ENCODE results near the gene ABHD17C. TPM values are rescaled to one million over a fixed set of nuclear protein-coding genes. Genes with fewer than 3 reads are reported as not detected.

Gene ABHD17C
- total and polyA plus RNA-seq, 2 of the 8 experiments (the other 6 are each of a cell fraction or from before 2014, with no cell fraction given): 20.2 to 29.8 TPM

- TF ChIP-seq RFX5 (IDR thresholded peaks at IDR 0.05; ENCODE audit: borderline replicate concordance, low read depth, low read length): no peak
These were observed 78.8 kb downstream of the ABHD17C start (continued) for GRCh38 chr15:80773792-80774352.

Data from H1 (cell line).